Right atrium auricular region (tissue), 2 donors: ENCODE measurements around the gene ZNF831. TPM values are rescaled to one million over a fixed set of nuclear protein-coding genes. Genes with fewer than 3 reads are reported as not detected.

Experiments
- DNase-seq: peaks from one replicate; pipeline ENCODE4 v3.0.0-alpha.2; 2019; ENCODE audit warnings: low spot score
- H3K27ac ChIP-seq, 2 donors: fragments of 200-600 bp; sonication (generic); 1 replicate in 1 of 2; 2 replicates in 1 of 2; pipeline ENCODE4 v1.5.1; 2016 to 2019
- H3K27me3 ChIP-seq, 2 donors: fragments of 200-600 bp; sonication (generic); one replicate each; pipeline versions ENCODE4 v1.5.1 to v1.6.0; 2017 to 2019
- H3K36me3 ChIP-seq: fragments of 200-600 bp; sonication (generic); one replicate; pipeline ENCODE4 v1.5.1; 2016
- H3K4me1 ChIP-seq, 2 donors: fragments of 200-600 bp; sonication (generic); one replicate each; pipeline versions ENCODE4 v1.5.1 to v1.6.0; 2017 to 2019
- H3K4me3 ChIP-seq, 2 donors: fragments of 200-600 bp; sonication (generic); 1 replicate in 1 of 2; 2 replicates in 1 of 2; pipeline ENCODE4 v1.5.1; 2017 to 2019; ENCODE audit warnings: mild to moderate bottlenecking in 1 of 2, moderate library complexity in 1 of 2
- H3K9me3 ChIP-seq, 2 donors: fragments of 200-600 bp; sonication (generic); one replicate each; pipeline ENCODE4 v1.5.1; 2019
- total RNA-seq, 2 donors: library from RNA; depleted of rRNA; stranded (reverse); fragments of >200 nt; gene quantifications; one replicate each; pipeline ENCODE4 v1.1.0, GENCODE V29; 2016
- TF ChIP-seq, protein P1 (sequence below), 2 donors: fragments of 200-600 bp; sonication (generic); IDR thresholded peaks; one replicate each; pipeline ENCODE4 v1.5.1; 2019; ENCODE audit warnings: antibody characterized with exemption in 2 of 2

Gene ZNF831
- total RNA-seq, 2 donors from 2014 or later: 0.19 to 0.47 TPM

DNA sequence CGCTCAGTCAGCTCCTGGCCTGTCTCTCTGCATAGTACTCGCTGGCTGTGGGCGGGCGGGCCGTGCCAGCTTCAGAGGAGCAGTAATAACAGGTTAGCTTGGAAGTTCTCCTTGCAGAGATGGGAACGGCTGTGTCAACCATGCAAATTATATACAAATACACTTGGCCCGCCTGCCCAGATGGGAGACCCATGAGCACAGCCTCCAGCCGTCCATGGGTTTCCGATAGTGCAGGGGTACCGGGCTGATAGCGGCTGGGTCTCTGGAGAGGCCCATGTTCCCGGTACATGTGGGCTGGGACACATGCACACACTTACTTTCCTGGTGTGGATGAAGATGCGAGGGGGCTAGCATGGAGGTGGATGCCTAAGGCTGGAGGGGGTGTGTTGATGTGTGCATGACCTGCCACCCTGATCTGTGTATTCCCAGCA lies 12.8 kb upstream of the ZNF831 start:
- no peak overlapping the region for H3K4me3 ChIP-seq
- no peaks in the 10 kb centered on the region for H3K9me3 ChIP-seq
- DNase-seq: peak; percentile 54
- H3K27me3 ChIP-seq: no peaks in the 10 kb centered on the region
- peaks cover 0 to 48% of the 10 kb centered on the region in 2 donors for H3K4me1 ChIP-seq
- peak overlapping the region in 1 of 2 donors; percentile 42 for H3K27ac ChIP-seq
- no peaks in the 10 kb centered on the region for H3K36me3 ChIP-seq
- TF ChIP-seq, protein P1, sequence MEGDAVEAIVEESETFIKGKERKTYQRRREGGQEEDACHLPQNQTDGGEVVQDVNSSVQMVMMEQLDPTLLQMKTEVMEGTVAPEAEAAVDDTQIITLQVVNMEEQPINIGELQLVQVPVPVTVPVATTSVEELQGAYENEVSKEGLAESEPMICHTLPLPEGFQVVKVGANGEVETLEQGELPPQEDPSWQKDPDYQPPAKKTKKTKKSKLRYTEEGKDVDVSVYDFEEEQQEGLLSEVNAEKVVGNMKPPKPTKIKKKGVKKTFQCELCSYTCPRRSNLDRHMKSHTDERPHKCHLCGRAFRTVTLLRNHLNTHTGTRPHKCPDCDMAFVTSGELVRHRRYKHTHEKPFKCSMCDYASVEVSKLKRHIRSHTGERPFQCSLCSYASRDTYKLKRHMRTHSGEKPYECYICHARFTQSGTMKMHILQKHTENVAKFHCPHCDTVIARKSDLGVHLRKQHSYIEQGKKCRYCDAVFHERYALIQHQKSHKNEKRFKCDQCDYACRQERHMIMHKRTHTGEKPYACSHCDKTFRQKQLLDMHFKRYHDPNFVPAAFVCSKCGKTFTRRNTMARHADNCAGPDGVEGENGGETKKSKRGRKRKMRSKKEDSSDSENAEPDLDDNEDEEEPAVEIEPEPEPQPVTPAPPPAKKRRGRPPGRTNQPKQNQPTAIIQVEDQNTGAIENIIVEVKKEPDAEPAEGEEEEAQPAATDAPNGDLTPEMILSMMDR (IDR thresholded peaks at IDR 0.05): no peak

DNA sequence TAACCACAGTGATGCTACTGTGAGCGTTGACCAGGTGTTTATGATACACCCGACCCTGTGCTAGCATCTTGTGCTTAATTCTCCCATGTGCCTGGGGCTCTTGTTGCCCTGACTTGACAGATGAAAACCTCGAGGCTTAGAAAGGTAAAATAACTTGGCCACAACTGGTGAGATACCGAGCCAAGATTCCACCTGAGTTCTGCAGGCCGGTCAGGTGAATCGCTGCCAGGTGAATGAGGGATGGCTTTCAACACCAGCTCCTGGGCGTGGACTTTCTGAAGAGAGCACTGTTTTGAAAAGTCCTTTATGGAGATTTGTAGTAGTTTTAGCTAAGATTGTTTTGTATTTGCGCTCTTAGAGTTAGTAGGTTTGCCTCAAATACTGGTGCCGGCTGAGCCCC lies 12.2 kb upstream of the ZNF831 start:
- no peaks in the 10 kb centered on the region for H3K36me3 ChIP-seq
- peak; percentile 9 for DNase-seq
- H3K4me3 ChIP-seq: no peak overlapping the region
- H3K27me3 ChIP-seq: no peaks in the 10 kb centered on the region
- no peaks in the 10 kb centered on the region for H3K9me3 ChIP-seq
- peaks cover 0 to 43% of the 10 kb centered on the region in 2 donors for H3K4me1 ChIP-seq
- no peak overlapping the region for H3K27ac ChIP-seq
- TF ChIP-seq, protein P1 (IDR thresholded peaks at IDR 0.05): no peak

DNA sequence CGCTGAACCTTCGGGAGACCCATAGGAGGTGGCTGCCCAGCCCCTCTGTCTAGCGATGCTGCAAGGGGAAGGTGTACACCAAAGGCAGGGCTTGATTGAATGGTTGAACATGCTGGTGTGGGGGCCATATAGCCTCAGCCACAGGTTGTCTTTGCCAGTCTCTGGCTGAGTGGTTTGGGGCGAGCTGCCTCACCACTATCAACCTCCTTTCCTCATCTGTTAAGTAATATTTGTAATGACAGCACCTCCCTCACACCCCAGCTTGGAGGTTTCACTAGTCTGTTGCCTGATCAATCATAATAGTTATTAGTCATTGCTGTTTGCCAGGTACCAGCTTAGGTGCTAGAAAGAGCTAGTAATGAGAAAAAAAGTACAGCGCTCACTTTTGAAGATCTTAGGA lies 11.8 kb upstream of the ZNF831 start:
- DNase-seq: peak; percentile 28
- Histone ChIP-seq H3K4me3 (no peak overlapping the region), H3K36me3 (no peaks in the 10 kb centered on the region), H3K4me1 (peaks cover 0 to 38% of the 10 kb centered on the region in 2 donors), H3K27me3 (no peaks in the 10 kb centered on the region), H3K9me3 (no peaks in the 10 kb centered on the region), H3K27ac (no peak overlapping the region)
- TF ChIP-seq, protein P1 (IDR thresholded peaks at IDR 0.05): no peak

DNA sequence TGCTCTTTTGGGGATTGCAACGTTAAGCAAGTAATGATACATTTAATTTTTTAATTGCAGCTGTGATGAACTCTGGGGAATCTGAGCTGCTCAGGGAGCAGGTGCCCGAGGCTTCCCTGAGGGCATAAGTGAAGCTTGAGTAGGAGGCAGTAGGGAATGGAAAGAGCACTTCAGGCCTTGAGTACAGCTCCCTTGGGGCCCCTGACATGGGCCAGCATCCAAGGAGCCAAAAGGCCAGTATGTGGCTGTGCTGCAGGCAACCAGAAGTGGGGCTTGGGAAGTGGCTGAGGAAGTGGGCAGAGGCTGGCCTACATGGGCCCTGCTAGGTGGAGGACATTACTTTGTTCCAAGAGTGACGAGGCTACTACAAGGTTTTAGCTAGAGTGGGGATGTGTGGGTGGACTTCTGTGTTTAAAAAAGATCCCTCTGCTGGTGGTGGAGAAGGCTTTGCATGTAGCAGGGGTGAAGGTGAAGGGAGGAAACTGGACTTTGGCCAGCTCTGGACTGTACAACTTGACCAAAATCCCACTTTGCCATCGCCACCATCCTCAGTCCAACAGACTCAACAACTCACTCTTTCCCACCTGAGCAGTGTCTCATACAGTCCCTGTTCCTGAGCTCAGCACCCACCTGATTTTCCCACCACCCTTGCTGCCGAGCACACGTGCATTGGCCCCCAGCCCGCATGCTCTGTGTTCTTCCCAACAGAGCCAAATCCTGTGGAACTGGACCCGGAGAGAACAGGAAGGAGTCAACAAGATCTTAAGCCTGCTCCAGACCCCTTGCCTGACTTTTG lies 10.9 kb upstream of the ZNF831 start:
- peak; percentile 16 for DNase-seq
- H3K27ac ChIP-seq: no peak overlapping the region
- no peaks in the 10 kb centered on the region for H3K27me3 ChIP-seq
- no peak overlapping the region for H3K4me3 ChIP-seq
- TF ChIP-seq, protein P1 (IDR thresholded peaks at IDR 0.05): no peak
- H3K4me1 ChIP-seq: peaks cover 0 to 29% of the 10 kb centered on the region in 2 donors
- no peaks in the 10 kb centered on the region for H3K9me3 ChIP-seq
- H3K36me3 ChIP-seq: no peaks in the 10 kb centered on the region

DNA sequence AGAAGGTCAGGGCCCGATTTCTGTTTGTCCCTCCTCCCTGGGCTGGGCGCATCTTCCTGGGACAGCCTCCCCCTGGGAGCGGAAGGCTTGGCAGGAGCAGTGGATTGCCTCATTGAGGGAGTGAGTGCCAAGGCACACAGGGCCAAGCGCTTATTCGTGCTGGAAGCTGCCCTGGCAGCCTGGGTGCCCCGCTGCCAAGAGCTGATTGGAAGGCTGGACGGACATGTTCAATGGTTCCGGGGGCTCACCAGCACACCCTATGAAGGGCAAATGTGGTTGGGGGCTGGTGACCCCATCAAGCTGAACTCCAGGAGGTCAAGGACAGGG lies 10.3 kb upstream of the ZNF831 start:
- H3K36me3 ChIP-seq: no peaks in the 10 kb centered on the region
- H3K4me1 ChIP-seq: peaks cover 0 to 25% of the 10 kb centered on the region in 2 donors
- no peaks in the 10 kb centered on the region for H3K27me3 ChIP-seq
- no peaks in the 10 kb centered on the region for H3K9me3 ChIP-seq
- no peak overlapping the region for H3K4me3 ChIP-seq
- H3K27ac ChIP-seq: no peak overlapping the region
- TF ChIP-seq, protein P1 (IDR thresholded peaks at IDR 0.05): no peak
- DNase-seq: no peak

DNA sequence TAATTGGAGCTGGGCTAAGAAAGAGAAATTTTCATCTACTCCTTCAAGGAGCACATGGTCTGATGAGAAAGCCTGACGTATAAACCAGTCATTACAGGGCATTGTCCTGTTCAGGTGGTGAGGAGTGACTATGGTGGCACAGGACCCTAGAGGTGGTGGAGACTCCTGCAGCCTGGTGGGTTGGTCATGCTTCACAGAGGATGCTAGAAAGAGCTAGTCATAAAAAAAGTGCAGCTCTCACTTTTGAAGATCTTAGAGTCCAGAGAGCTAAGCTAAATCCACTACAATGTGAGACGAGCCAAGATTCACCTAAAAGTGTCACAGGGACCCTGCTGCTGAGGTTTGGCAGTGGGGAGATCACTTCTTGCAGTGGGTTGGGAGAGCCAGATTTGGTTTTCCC lies 9.8 kb upstream of the ZNF831 start:
- no peaks in the 10 kb centered on the region for H3K36me3 ChIP-seq
- H3K4me3 ChIP-seq: no peak overlapping the region
- H3K27me3 ChIP-seq: no peaks in the 10 kb centered on the region
- peaks cover 0 to 25% of the 10 kb centered on the region in 2 donors for H3K4me1 ChIP-seq
- H3K9me3 ChIP-seq: no peaks in the 10 kb centered on the region
- no peak for DNase-seq
- no peak overlapping the region for H3K27ac ChIP-seq
- TF ChIP-seq, protein P1 (IDR thresholded peaks at IDR 0.05): no peak
